Measurements from ENCODE around the gene CDIP1.

CDIP1 gene

DNA sequence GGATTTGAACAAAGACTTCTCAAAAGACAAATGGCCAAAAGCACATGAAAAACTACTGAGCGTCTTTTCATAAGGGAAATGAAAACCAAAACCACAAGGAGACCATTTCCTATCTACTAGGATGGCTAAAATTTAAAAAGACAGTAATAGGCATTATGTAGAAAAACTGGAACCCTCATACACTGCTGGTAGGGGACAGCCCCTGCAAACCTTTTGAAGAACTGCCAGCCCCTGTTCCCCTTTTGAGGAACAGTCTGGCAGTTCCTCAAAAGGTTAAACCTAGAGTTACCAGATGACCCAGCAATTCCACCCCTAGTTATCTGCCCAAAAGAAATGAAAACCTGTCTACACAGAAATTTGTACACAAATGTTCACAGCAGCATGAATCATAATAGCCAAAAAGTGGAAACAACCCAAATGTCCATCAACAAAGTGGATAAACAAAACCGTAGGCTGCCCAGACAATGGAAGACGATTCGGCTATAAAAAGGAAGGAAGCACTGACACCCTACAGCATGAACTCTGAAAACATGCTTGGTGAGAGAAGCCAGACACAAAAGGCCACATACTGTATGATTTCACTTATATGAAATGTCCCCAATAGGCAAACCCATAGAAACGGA, 22.9 kb downstream of the CDIP1 start:
- TF ChIP-seq EZH2 (IDR thresholded peaks at IDR 0.05; ENCODE audit: borderline replicate concordance, low read depth, low read length, severe bottlenecking), result no peak
- no peak for TF ChIP-seq CTCF (IDR thresholded peaks at IDR 0.05; ENCODE audit: borderline replicate concordance, extremely low read depth, low read length, poor library complexity, severe bottlenecking)
- ATAC-seq (ENCODE audit: insufficient read depth, low read depth) (no peak), DNase-seq (no peak)
- no peaks in the 10 kb centered on the region for H3K79me2 ChIP-seq (ENCODE audit: insufficient read depth, low read length)
- H3K9me3 ChIP-seq (ENCODE audit: insufficient read depth, low read length, severe bottlenecking), result no peaks in the 10 kb centered on the region
- H3K9ac ChIP-seq (ENCODE audit: low read depth, low read length), result no peak overlapping the region
- no peak overlapping the region for H3K4me2 ChIP-seq (ENCODE audit: insufficient read depth, low read length)
- H3K27ac ChIP-seq (ENCODE audit: low read length), result no peak overlapping the region
- no peak overlapping the region for H3K4me3 ChIP-seq (ENCODE audit: low read depth in 1 of 2, low read length in 2 of 2)
- H3K36me3 ChIP-seq (ENCODE audit: insufficient read depth, low read length), result peaks cover 23% of the 10 kb centered on the region
- H3K27me3 ChIP-seq (ENCODE audit: insufficient read depth, low read length, poor library complexity), result no peaks in the 10 kb centered on the region
- no peak overlapping the region for H2AFZ ChIP-seq (ENCODE audit: low read depth, low read length)
- H3K4me1 ChIP-seq (ENCODE audit: insufficient read depth, low read length), result peaks cover 6% of the 10 kb centered on the region
- H4K20me1 ChIP-seq (ENCODE audit: insufficient read depth, low read length), result 0 out of 2 replicates have a peak, but pooled peaks cover 5% of the 10 kb centered on the region

GRCh38 chr16:4514606-4515005, 24.0 kb downstream of the CDIP1 start:
- H3K9ac ChIP-seq (ENCODE audit: low read depth, low read length), result no peak overlapping the region
- no peak overlapping the region for H3K4me2 ChIP-seq (ENCODE audit: insufficient read depth, low read length)
- H3K27ac ChIP-seq (ENCODE audit: low read length), result no peak overlapping the region

GRCh38 chr16:4513881-4514280, 24.7 kb downstream of the CDIP1 start:
- Histone ChIP-seq H3K9me3 (ENCODE audit: insufficient read depth, low read length, severe bottlenecking) (no peaks in the 10 kb centered on the region), H4K20me1 (ENCODE audit: insufficient read depth, low read length) (0 out of 2 replicates have a peak, but pooled peaks cover 5% of the 10 kb centered on the region), H3K36me3 (ENCODE audit: insufficient read depth, low read length) (peaks cover 38% of the 10 kb centered on the region), H3K4me2 (ENCODE audit: insufficient read depth, low read length) (no peak overlapping the region), H3K27me3 (ENCODE audit: insufficient read depth, low read length, poor library complexity) (no peaks in the 10 kb centered on the region), H2AFZ (ENCODE audit: low read depth, low read length) (no peak overlapping the region), H3K79me2 (ENCODE audit: insufficient read depth, low read length) (no peaks in the 10 kb centered on the region), H3K27ac (ENCODE audit: low read length) (no peak overlapping the region), H3K9ac (ENCODE audit: low read depth, low read length) (no peak overlapping the region), H3K4me3 (ENCODE audit: low read depth in 1 of 2, low read length in 2 of 2) (no peak overlapping the region), H3K4me1 (ENCODE audit: insufficient read depth, low read length) (peaks cover 6% of the 10 kb centered on the region)
- DNase-seq (no peak), ATAC-seq (ENCODE audit: insufficient read depth, low read depth) (no peak)
- TF ChIP-seq CTCF (IDR thresholded peaks at IDR 0.05; ENCODE audit: borderline replicate concordance, extremely low read depth, low read length, poor library complexity, severe bottlenecking) (no peak), EZH2 (IDR thresholded peaks at IDR 0.05; ENCODE audit: borderline replicate concordance, low read depth, low read length, severe bottlenecking) (no peak)

More at GRCh38 chr16:4514606-4515005, 24.0 kb downstream of the CDIP1 start:
- no peaks in the 10 kb centered on the region for H3K79me2 ChIP-seq (ENCODE audit: insufficient read depth, low read length)
- H4K20me1 ChIP-seq (ENCODE audit: insufficient read depth, low read length), result 0 out of 2 replicates have a peak, but pooled peaks cover 5% of the 10 kb centered on the region
- peaks cover 6% of the 10 kb centered on the region for H3K4me1 ChIP-seq (ENCODE audit: insufficient read depth, low read length)
- no peaks in the 10 kb centered on the region for H3K27me3 ChIP-seq (ENCODE audit: insufficient read depth, low read length, poor library complexity)
- H2AFZ ChIP-seq (ENCODE audit: low read depth, low read length), result no peak overlapping the region
- no peak for ATAC-seq (ENCODE audit: insufficient read depth, low read depth)
- no peak for TF ChIP-seq EZH2 (IDR thresholded peaks at IDR 0.05; ENCODE audit: borderline replicate concordance, low read depth, low read length, severe bottlenecking)
- TF ChIP-seq CTCF (IDR thresholded peaks at IDR 0.05; ENCODE audit: borderline replicate concordance, extremely low read depth, low read length, poor library complexity, severe bottlenecking), result no peak
- no peaks in the 10 kb centered on the region for H3K9me3 ChIP-seq (ENCODE audit: insufficient read depth, low read length, severe bottlenecking)
- no peak overlapping the region for H3K4me3 ChIP-seq (ENCODE audit: low read depth in 1 of 2, low read length in 2 of 2)
- H3K36me3 ChIP-seq (ENCODE audit: insufficient read depth, low read length), result peaks cover 31% of the 10 kb centered on the region
- no peak for DNase-seq

Data from DND-41 (cell line).